ENCODE data around the gene S100A12. TPM values are rescaled to one million over a fixed set of nuclear protein-coding genes. Genes with fewer than 3 reads are reported as not detected.

S100A12 gene
- total and polyA plus RNA-seq, 9 of the 15 experiments (the other 6 are each of a cell fraction or from before 2014, with no cell fraction given), result not detected

- no peak for TF ChIP-seq RUNX1 (IDR thresholded peaks at IDR 0.05; ENCODE audit: low read depth)
- TF ChIP-seq CREB5 (CRISPR knock-in tag; IDR thresholded peaks at IDR 0.05), result no peak
- TF ChIP-seq MEIS2 (IDR thresholded peaks at IDR 0.05; ENCODE audit: partially characterized antibody), result no peak
- no peak for TF ChIP-seq SNAPC5 (CRISPR knock-in tag; IDR thresholded peaks at IDR 0.05)
- no peak for TF ChIP-seq ZBTB40 (IDR thresholded peaks at IDR 0.05)
- peak; percentile 65 for TF ChIP-seq ZBTB40 (CRISPR knock-in tag; IDR thresholded peaks at IDR 0.05)
- TF ChIP-seq NR2C2 (CRISPR knock-in tag; IDR thresholded peaks at IDR 0.05), result 0 out of 2 replicates have a peak, but pooled peaks have one; percentile 38
- TF ChIP-seq NR2C2 (tag; IDR thresholded peaks at IDR 0.05), result no peak
- no peak for TF ChIP-seq ZNF134 (CRISPR knock-in tag; conservative IDR thresholded peaks at IDR 0.05)
- TF ChIP-seq LCOR (CRISPR knock-in tag; IDR thresholded peaks at IDR 0.05), result peak; percentile 94
- no peak for TF ChIP-seq CHAMP1 (IDR thresholded peaks at IDR 0.05)
- TF ChIP-seq YY1 (IDR thresholded peaks at IDR 0.05; ENCODE audit: borderline replicate concordance in 1 of 3, control insufficient read depth in 1 of 3, extremely low read depth in 1 of 3, insufficient read depth in 3 of 3, insufficient read length in 1 of 3, insufficient replicate concordance in 2 of 3, low read depth in 1 of 3, low read length in 2 of 3), result peak in 2 of 3 experiments; percentile 15 to 18
- TF ChIP-seq ZNF77 (CRISPR knock-in tag; IDR thresholded peaks at IDR 0.05), result no peak
- peak; percentile 47; the same call in 1 of the 2 replicates for TF ChIP-seq ETV5 (CRISPR knock-in tag; IDR thresholded peaks at IDR 0.05; ENCODE audit: low read depth)
Measured at GRCh38 chr1:153404768-153405167, 29.3 kb upstream of the S100A12 start (continued).
